MV-4-11 (cell line): ENCODE results near the gene CFAP99.

Experiments used
- DNase-seq: peaks from one replicate; lab custom pipeline; 2025; lab: John Stamatoyannopoulos, UW

CFAP99 gene

DNA sequence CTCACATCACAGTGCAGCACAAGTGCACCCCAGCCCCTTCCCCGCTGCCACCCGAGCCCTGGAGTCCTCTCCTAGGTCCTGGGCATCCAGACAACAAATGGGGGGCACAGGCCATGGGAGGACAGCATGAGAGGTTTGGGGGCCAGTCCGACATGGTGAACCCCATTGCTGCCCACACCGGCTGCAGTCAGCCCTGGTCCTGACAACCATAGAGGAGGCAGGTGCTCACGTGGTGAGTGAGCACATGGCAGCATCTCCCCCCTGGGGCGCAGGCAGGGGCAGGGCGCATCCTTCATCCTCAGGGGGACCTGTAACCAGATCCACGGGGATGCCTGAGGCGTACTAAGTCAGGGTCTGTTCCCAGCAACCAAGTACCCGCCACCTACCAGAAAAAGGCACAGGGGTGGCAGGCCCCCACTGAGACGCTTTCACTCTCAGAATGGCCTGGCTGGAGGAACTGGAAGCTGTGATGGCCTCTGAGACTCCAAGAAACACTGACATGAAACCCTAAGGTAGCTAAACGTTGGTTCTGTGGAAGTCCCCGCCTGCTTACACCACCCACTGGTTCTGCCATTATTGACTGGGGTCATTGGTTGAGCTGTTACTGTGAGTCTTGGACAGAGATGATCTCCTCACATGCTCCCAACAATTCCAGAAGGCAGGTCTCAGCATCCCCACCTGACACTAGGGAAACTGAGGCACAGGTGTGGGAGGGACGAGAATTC is 6.8 kb upstream of the CFAP99 start:
- no peak for DNase-seq

DNA sequence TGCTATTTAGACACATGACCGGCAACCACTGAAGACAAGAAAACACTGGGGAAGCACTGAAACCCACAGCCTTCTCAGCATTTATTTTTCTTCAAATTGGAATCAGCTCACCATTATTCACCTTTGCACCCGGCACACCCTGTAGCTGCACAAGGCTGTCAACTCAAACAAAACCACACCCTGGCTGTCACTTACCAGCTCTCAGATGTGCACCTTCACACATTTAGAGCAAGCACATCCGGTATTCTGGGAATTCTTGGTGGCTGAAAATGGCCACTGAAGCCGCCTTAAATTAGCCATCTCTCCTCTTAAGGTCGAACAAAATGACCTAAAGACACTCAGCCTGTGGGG is 6.2 kb upstream of the CFAP99 start:
- no peak for DNase-seq

DNA sequence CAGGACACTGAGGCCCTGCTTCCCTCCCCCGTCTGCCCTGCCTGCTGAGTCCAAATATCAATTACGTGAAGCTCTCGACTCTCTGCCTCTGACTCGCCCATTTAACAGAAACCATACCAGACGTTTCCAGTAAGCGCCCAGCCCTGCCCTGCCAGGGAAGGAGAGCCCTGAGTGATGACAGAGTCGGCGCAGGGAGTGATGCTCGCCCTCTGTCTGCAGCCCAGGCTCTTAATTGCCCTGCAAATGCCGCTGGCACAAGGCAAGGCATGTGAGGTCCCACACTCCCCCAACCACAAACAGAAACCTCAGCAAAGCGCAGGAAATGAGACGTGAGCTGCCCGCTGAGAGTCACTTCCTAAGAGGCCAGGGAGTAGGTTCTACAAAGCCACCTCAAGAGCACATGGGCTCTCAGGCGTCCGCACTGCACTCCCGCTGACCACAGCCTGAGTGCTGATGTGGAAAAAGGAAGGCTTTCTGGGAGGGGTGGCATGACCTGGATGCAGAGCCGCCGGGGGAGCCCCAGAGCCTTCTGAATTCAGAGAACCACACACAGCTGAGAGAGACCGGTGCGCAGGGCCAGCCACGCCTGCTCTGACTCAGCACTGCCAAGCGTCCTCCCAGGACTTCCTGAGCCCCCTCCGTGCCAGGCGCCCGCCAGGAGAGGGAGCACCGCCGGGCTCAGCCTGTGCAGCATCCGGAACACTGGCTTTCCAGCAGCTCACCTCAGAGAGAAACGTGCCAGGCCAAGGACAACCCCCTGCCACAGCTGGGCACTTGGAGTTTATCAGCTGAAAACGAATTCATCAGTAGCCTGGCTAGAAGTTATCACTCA is 5.7 kb upstream of the CFAP99 start:
- DNase-seq: peak; percentile 100

GRCh38 chr4:2413821-2414610 is 4.7 kb upstream of the CFAP99 start:
- no peak for DNase-seq

DNA sequence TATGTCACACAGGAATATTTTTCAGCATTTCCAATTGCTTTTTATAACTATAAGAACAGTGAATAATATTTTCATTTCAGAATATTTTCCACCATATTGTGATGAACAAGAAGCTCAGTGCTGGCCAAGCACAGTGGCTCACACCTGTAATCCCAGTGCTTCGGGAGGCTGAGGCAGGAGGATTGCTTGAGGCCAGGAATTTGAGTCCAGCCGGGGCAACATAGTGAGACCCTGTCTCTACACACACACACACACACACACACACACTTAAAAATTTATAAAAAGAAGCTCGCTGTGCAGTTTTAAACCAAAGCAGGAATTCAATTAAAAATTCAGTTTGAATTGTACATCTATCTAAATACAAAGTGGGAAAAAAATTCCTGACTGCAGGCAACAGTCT is 3.5 kb upstream of the CFAP99 start:
- DNase-seq: no peak

DNA sequence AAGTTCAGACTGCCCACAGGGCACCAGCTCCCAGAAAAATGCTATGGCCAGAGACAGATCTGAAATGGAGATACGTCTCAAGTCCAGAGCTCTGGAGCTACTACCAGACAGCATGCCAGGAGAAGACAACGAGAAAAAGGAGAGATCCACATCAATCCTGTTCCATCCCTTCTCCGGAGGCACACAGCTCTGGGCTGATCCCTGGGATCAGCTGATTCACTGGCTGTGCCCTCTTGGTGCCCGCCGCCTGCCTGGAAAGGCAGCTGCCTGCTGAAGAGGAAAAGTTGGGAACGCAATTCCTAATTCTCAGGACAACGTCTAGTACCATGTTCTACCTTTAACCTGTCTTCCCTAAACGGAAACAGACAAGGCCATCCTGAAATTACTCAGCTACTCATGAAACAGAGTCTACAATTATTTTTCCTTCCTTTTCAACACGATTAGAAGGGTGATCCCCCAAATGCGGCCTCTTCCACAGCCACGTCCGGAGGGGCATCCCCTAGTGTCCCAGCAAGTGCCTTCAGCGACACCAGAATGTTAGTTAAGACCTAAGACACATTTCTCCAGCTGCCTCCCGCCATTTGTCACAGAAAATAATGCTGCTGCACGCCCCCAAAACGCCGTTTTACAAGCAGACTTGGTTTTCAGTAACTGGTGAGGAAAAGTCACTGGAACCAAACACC is 2.7 kb upstream of the CFAP99 start:
- no peak for DNase-seq

GRCh38 chr4:2416564-2417225 is 2.1 kb upstream of the CFAP99 start:
- no peak for DNase-seq

DNA sequence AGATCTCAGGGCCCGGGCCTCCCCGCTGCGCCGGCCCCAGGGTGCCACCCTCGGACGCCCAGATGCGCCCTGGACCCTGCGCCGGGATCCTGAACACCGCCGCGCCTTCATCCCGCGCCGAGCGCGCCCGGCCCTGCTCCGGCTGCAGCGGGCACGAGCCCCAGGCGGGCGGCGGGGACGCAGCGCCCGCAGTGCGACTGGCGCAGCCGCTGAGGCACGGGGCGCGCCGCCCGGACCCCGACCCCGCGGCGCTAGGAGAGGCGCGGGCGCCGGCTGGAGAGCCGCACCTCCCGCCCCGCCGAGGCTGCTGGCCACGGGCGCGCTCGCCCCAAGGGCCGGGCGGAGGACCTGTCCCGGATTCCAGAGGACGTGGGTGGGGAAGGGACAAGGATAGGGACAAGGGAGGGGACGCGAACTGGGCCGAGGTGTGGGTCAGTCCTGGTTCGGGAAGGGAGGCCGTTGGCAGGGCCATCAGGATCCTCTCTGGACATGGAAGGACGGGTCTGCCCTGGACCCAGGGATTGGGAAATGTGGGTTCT is 1.5 kb upstream of the CFAP99 start:
- no peak for DNase-seq

DNA sequence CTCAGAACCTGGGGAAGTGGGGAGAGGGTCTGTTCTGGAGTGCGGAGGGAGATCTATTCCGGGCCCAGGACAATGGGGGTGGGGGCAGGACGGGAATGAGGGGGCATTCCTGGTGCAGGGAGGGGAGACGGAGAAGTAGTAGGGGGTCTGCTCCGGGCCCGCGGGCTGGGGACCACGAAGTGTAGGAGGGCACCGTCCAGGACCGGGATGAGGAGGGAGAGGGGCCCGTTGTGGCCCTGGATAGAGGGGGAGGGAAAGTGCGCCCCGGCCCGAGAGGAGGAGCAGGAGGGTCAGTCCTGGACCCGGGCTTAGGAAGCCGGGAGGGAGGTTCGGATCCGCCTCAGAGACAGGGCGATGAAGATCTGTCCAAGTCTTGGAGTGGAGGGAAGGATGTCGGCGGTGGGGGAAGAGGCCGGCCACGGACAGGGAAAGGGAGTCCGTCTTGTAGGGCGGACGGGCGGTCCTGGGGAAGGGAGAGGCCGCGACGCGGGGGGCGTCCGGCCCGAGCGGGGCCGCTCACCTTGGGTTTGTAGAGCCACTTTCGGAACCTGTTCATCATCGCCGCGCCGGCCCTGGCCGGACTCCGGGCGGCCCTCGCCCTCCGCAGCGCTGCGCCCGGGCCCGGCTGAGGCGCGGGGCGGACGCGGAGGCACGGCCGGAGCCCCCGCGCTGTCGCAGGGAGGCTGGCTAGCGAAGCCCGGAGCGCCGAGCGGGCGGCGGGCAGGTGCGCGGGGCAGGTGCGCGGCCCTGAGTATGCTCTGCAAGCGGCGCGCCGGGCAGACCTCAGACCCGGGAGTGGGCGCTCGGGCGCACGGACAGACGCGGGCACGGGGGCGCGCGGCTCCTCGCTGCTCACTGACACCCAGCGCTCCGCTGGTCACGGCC is 748 bp upstream of the CFAP99 start, which contains the start of gene ZFYVE28:
Gene ZFYVE28, minus strand, starts transcription at position 881 of the 885 bp plus-strand sequence. Its CDS starts 322 bp downstream, at position 559.
- no peak for DNase-seq

DNA sequence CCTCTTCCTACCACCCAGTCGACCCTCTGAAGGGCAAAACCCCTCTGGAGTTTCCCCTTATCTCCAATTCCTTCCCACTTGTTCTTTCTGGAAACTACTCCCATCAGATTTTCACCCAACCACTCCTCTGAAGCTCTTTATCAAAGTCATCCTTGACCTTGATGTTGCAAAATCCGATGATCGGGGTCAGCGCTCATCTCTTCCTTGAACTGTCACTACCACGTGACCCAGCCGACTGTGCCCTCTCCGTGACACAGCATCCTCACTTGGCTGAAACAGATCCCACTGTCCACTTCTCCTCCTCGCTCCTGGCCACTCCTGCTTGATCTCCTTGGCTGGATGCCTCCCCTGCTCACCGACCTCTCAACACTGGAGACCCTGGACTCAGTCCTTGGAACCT is 1.1 kb downstream of the CFAP99 start:
- DNase-seq: peak; percentile 74

GRCh38 chr4:2421928-2422327 is 3.2 kb downstream of the CFAP99 start:
- DNase-seq: no peak

DNA sequence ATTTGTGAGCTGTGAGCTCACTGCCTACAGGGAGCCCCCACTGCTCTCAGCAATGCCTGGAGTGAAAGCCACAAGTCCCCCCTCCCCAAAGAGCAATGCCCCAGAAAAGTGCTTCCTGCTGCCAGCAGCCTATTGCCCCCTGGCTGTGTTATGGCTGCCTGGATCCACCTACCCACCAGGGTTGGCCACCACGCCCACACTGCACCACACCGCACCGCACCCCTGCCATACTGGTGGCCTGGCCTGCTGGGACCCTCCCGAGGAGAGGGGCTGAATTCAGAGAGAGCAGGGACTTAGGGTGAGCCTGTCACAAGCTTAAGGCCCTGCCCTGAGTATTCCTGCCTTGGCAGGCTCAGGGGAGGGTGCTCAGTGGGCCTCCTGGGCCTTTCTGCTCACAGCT is 4.3 kb downstream of the CFAP99 start:
- DNase-seq: no peak

GRCh38 chr4:2423695-2424094 is 4.9 kb downstream of the CFAP99 start:
- no peak for DNase-seq

DNA sequence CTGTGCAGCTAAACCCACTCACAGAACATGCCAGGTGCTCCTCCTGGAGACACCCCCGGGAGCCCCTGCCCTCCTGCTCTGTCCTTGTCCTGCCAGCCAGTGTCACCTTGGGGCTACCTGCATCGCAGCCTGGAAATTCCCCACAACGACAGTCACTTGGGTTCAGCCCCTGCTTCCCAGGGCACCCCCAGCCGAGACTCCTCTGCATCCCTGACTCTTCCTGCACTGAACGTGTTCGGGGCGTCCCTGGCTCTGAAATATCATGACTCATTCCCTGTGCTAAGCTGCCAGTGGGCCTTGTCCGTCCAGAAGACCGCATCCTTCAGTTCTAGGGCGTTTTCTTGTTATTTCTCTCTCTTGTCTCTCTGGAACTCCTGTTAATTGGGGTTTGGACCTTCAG is 5.8 kb downstream of the CFAP99 start:
- DNase-seq: no peak

DNA sequence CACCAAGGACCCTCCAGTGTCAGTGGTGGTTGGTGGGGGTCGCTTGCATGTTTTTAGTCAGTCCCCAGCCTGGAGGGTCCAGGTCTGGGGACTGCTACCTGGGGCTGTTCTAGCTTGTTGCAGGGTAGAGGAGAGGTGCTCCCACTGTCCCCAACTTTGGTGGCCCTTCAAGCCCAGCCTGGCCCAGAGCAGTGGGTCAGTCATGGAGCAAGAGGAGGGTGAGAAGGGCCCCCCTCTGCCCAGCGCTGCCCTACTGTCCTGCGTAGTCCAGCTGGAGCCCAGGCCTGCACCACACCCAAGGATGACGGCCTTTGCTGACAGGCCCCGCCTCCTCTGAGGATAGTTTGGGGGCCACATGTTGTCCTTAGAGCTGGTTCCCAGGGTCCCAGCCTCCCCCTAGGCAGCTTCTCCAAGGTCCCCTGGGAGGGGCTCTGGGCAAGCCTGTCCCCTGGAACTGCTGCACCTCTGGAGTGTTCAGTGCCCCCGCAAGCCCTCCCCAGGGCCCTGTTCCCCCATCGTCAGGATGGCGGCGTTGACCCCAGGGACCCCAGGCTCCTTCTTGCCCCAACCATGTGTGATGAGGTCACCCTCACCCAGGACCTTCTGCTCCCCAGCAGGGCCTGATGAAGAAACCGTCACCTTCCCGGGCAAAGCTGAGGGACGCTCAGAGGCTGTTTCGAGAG is 6.8 kb downstream of the CFAP99 start:
- no peak for DNase-seq

- DNase-seq: no peak
Measured at GRCh38 chr4:2426069-2426397, 7.3 kb downstream of the CFAP99 start.

DNA sequence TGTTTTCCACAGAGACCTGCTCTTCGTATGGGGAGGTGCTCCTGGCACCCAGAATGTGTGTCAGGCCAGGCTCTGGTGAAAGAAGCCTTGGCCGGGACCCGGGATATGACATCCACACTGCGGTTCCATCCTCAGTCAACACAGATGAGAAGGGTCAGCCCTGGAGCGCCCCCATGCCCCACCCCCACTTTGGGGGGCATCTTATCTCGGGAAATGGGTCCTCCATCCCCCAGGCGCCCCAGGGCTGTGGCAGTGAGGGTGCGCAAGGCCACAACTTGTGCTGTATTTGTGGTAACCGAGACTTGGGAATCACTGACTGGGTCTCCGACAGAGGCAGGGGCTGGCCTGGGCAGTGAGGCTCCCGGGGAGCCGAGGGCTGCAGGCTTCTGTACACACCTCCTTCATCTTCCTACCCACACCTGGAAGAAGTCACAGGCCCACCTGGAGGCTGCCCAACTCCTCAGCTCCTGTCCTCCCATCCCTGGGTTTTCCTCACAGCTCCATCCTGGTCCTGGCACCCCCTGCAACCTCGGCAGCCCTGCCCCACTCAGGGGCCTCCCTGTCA is 8.0 kb downstream of the CFAP99 start:
- DNase-seq: no peak

DNA sequence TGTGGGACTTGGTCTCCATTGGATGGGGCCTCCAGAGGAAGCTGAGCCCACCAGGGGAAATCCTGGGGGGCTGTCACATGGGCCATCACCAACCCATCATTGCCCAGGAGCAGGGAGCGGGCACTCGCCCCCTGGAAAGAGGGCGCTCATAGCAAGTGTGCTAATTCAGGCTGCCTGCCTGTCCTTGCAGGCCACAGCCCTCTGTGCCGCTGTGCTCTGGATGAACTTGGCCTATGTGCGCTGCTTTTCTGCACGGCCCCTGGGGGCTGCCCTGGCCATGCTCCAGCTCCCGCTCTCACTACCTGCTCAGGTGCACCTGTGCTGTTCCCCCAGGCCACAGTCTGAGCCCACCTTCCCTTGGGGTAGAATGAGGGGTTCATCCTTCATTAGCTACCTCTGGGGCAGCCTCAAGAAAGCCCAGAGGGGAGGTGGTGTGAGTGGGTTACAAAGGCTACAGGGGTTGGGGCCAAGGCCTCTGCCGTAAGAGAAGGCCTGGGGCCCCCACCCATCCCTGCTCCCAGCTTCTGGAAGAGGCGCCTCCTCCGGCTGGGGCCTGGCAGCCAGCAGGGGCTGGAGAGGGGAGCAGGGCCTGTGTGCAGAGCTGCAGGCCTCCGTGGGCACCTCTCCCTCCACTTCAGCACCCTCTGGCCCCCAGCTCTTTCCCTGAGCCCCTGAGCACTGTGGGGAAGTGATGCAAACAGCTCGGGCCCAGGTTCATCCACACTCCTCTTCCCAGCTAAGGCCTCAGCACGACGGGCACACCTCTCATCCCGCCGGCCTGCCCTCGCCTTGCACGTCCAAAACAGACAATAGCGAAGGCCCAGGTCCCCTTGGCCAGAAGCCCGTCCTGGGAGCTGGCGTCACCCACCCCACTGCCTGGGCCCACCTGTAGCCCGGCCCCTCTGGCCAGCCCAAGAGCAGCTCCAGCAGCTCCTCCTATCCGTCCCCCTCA is 8.9 kb downstream of the CFAP99 start:
- DNase-seq: no peak
